Activated naive CD8-positive, alpha-beta T cell treated with anti-CD3 and anti-CD28 coated beads, Interleukin-2, amount 50 U/mL, for 24 hours (primary cell): ENCODE measurements around the gene TEX22.

Experiments
- ATAC-seq: fragments of 150-1000 bp; cut with Tn5 transposase; one replicate; pipeline ENCODE4 v1.10.0; 2021
- DNase-seq: peaks from one replicate; pipeline ENCODE4 v3.0.0; 2021
- H3K27ac Mint-ChIP-seq: one replicate; pipeline ENCODE4 v1.8.0; 2021; ENCODE audit warnings: mild to moderate bottlenecking, mixed read lengths
- H3K27me3 Mint-ChIP-seq: one replicate; pipeline ENCODE4 v1.8.0; 2021; ENCODE audit warnings: mixed read lengths
- H3K36me3 Mint-ChIP-seq: one replicate; pipeline ENCODE4 v1.8.0; 2021; ENCODE audit warnings: low read depth, mixed read lengths
- H3K4me1 Mint-ChIP-seq: one replicate; pipeline ENCODE4 v1.8.0; 2021; ENCODE audit warnings: mixed read lengths
- H3K4me3 Mint-ChIP-seq: one replicate; pipeline ENCODE4 v1.8.0; 2021; ENCODE audit warnings: mild to moderate bottlenecking, moderate library complexity, mixed read lengths
- H3K9me3 Mint-ChIP-seq: one replicate; pipeline ENCODE4 v1.8.0; 2021; ENCODE audit warnings: mixed read lengths

Gene TEX22

DNA sequence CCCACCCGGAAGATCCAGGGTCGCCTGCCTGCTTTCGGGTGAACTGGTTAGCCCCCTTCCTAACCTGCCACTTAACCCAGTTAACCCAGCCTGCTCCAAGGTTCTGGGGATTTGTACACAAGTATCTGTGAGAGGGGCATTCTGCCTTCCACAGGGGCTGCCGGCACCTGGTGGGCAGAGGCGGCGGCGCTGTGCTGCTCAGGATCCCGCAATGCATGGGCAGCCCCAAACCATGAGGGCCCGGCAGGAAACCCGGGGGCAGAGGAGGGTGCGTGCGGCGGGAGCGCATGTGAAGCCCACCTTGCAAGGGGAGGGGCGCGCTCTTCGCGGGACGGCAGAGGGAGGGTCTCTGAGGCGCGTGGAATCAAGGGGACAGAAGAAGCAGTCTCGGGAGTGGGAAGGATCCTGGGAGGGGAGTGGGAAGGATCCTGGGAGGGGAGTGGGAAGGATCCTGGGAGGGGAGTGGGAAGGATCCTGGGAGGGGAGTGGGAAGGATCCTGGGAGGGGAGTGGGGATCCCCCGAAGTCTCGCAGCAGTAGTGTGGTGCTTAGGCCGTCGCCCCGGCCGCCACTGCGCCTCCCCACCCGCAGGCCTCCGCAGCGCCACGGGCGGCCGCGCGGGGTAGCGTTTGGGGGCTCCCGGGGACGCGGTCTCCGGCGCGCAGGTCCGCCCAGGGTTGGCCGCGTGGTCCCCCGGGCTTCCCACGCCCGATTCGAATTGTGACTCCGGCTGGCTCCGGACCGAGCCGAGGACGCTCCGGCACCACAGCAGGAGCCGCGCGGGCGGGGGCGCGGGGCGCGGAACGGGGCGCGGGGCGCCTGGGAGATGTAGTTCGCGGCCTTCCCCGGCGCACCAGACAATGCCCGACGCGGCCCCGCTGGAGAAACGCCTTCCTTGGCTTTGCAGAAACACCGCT is 16.4 kb downstream of the TEX22 start:
- DNase-seq: peak; percentile 74
- H3K27ac Mint-ChIP-seq: no peak overlapping the region
- ATAC-seq: peak; percentile 77
- H3K9me3 Mint-ChIP-seq: no peaks in the 10 kb centered on the region
- H3K4me3 Mint-ChIP-seq: peak overlapping the region; percentile 69
- H3K27me3 Mint-ChIP-seq: peaks cover 18% of the 10 kb centered on the region
- H3K4me1 Mint-ChIP-seq: peaks cover 13% of the 10 kb centered on the region
- H3K36me3 Mint-ChIP-seq: no peaks in the 10 kb centered on the region

GRCh38 chr14:105415481-105416428 is 17.4 kb downstream of the TEX22 start:
- DNase-seq: no peak

GRCh38 chr14:105416671-105417070 is 18.3 kb downstream of the TEX22 start:
- DNase-seq: no peak
- ATAC-seq: no peak
- no peak overlapping the region for H3K27ac Mint-ChIP-seq
- no peak overlapping the region for H3K4me3 Mint-ChIP-seq
- H3K27me3 Mint-ChIP-seq: peaks cover 10% of the 10 kb centered on the region
- no peaks in the 10 kb centered on the region for H3K9me3 Mint-ChIP-seq
- H3K4me1 Mint-ChIP-seq: peaks cover 15% of the 10 kb centered on the region
- peaks cover 4% of the 10 kb centered on the region for H3K36me3 Mint-ChIP-seq

More at GRCh38 chr14:105415481-105416428, 17.4 kb downstream of the TEX22 start:
- Mint-ChIP-seq H3K4me3 (peak overlapping the region; percentile 69), H3K36me3 (no peaks in the 10 kb centered on the region), H3K9me3 (no peaks in the 10 kb centered on the region), H3K4me1 (peaks cover 13% of the 10 kb centered on the region), H3K27me3 (peaks cover 13% of the 10 kb centered on the region), H3K27ac (no peak overlapping the region)
- ATAC-seq: no peak

DNA sequence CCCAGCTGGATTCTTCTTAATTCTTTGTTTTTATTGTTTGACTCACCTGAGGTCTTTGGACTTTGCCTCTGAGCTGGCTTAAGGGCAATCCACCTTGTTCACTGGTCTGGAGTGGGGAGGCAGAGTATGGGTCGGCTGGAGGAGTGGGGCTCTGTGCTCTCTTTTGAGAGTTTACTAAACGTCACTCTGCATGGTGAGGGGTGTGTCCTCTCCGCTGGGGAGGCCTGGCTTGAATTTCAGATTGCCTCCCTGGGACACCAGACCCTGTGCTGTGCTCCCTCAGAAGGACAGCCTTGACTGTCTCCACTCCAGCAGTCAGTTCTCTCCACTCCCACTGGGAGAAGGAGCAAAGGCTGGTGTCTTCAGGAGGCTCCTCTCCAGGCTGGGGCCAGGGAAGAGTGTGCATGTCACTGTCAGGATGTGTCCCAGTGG is 19.4 kb downstream of the TEX22 start:
- peaks cover 12% of the 10 kb centered on the region for H3K36me3 Mint-ChIP-seq
- H3K9me3 Mint-ChIP-seq: no peaks in the 10 kb centered on the region
- no peak overlapping the region for H3K27ac Mint-ChIP-seq
- H3K4me1 Mint-ChIP-seq: peaks cover 24% of the 10 kb centered on the region
- no peak overlapping the region for H3K4me3 Mint-ChIP-seq
- no peak for ATAC-seq
- DNase-seq: no peak
- H3K27me3 Mint-ChIP-seq: peaks cover 8% of the 10 kb centered on the region

DNA sequence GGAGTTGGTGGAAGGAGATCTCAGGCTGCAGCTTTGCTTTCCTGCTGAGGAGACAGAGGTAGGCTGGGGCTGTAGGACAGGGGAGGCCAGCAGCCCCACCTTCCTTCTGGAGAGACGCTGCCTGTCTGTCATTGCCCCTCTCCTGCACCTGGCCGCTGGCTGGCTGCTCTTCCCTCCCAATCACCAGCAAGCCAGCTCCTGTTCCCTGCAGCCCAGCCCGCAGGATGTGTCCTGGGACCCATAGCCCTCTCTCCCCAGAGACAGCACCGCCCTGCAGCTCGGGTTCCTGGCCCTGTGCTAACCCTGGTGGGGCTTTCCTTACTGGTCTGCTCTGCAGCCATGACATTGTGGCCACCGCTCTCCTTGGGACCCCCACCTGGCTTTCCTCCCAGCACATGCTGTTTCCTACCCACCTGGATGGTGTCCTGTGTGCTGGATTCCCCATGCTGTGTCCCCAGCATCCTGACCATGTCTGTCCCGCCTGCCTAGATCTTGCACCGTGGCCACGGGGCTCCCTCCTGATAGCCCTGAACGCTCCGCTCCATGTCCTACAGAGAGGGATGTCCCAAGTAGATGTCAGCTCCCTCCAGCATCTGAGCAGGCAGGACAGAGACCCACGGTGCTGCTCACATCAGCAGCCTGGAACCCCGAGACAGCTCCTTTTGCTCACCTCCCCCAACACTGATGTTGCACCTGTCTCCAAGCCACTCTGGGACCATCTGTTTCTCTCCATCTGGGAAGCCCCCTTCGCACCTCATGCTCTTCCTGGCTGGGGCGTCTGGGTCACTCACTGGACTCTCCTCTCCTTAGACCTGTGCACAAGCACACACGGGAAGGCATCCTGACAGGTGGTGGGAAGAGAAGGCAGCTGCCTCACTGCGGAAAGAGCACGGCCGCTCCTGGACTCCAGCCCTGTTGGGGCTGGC is 20.2 kb downstream of the TEX22 start:
- DNase-seq (no peak), ATAC-seq (no peak)
- Mint-ChIP-seq H3K27ac (no peak overlapping the region), H3K27me3 (no peaks in the 10 kb centered on the region), H3K4me3 (peak overlapping the region; percentile 71), H3K36me3 (peaks cover 15% of the 10 kb centered on the region), H3K9me3 (no peaks in the 10 kb centered on the region), H3K4me1 (peaks cover 26% of the 10 kb centered on the region)

- peak; percentile 53 for ATAC-seq
- peak within 1 kb of the TSS; percentile 87 for H3K27ac Mint-ChIP-seq
- H3K27me3 Mint-ChIP-seq: no peaks in the 10 kb centered on the region
- peak; percentile 61 for DNase-seq
- H3K4me3 Mint-ChIP-seq: peak within 1 kb of the TSS; percentile 88
- no peaks in the 10 kb centered on the region for H3K9me3 Mint-ChIP-seq
- peaks cover 16% of the 10 kb centered on the region for H3K36me3 Mint-ChIP-seq
- peaks cover 28% of the 10 kb centered on the region for H3K4me1 Mint-ChIP-seq
Observed at GRCh38 chr14:105419195-105420091, 21.1 kb downstream of the TEX22 start, which contains the start of gene MTA1. Gene MTA1, plus strand, starts transcription at chr14:105419827. Its CDS starts 209 bp downstream, at chr14:105420036.

- H3K9me3 Mint-ChIP-seq: no peaks in the 10 kb centered on the region
- DNase-seq (no peak), ATAC-seq (no peak)
- H3K36me3 Mint-ChIP-seq: peaks cover 16% of the 10 kb centered on the region
- peak overlapping the region; percentile 87 for H3K27ac Mint-ChIP-seq
- peak overlapping the region; percentile 88 for H3K4me3 Mint-ChIP-seq
- H3K27me3 Mint-ChIP-seq: no peaks in the 10 kb centered on the region
- H3K4me1 Mint-ChIP-seq: peaks cover 26% of the 10 kb centered on the region
Observed at GRCh38 chr14:105420101-105420973, 22.0 kb downstream of the TEX22 start.

DNA sequence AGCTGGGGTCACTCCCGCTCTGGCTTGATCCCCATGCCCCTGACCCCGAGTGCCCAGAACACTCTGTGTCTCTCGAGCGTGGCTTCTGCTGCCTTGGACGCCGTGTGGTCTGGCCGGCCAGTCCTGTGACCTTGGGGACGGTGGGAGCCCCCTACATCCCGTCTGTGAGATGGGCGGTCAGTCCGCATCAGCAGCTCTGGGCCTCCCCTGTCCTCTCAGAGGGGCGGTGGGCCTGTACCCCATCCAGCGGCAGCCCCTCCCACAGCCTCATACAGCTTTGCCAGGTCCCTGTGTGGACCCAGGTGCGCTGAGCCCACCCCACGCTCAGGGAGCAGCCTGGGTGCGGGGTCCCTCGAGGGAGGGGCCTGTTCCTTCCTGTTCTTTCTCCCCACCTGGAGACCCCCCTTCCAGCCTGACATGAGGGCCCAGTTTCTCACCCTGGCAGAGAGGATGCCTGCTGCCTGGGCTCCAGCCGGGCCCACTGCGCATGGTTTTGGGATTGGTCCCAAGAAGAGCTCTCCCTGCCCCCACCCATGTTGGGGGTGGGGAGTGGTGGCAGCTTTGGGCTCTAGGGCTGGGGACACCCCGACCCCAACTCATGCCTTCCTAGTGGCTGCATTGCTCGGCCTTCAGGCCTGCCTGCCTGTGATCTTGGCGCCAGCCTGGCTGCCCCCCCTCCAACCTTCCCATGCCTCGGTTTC is 22.8 kb downstream of the TEX22 start:
- no peaks in the 10 kb centered on the region for H3K27me3 Mint-ChIP-seq
- H3K4me1 Mint-ChIP-seq: peaks cover 21% of the 10 kb centered on the region
- H3K4me3 Mint-ChIP-seq: peak overlapping the region; percentile 88
- peaks cover 20% of the 10 kb centered on the region for H3K36me3 Mint-ChIP-seq
- ATAC-seq (no peak), DNase-seq (no peak)
- peak overlapping the region; percentile 87 for H3K27ac Mint-ChIP-seq
- no peaks in the 10 kb centered on the region for H3K9me3 Mint-ChIP-seq

DNA sequence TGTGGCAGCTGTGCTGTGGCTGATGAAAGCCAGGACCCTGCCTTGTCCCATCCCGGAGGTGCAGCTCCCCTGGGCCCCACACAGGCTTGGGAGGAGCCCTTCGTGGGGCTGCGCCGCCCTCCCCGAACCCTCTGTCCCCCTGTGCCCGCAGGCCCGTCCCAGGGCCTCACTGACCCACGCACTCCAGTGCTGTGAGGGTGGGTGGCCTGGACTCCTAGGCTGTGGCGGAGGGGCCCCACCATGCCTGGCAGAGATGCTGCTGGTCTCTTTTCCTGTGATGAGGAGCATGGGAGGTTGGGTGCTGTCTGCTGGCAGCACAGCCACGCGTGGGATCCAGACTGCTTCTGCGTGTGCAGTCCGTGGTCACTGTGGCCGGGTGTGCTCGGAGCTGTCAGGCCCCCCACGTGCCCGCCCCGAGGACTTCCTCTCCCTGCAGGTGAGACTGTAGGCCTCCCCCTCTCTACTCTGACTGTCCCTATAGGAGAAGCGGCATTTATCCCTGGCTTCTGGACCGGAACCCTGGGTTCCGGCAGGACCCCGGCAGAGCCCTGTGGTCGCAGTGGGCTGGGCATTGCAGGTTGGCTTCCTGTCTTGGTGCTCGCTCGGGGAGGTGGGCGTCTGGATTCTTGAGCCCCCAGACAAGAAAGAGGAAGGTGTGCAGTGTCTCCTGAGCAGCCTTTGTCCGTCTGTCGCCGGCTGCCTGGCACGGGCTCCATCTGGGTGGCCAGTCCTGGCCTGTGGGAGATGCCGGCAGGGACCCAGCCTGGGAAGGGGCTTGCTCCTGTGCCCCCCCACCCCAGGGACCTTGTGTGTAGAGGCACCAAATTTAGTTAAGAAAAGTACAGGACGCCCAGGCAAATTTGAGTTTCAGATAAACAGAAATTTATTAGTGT is 23.6 kb downstream of the TEX22 start:
- Mint-ChIP-seq H3K27ac (peak overlapping the region; percentile 87), H3K4me1 (peaks cover 26% of the 10 kb centered on the region), H3K36me3 (peaks cover 26% of the 10 kb centered on the region), H3K27me3 (no peaks in the 10 kb centered on the region), H3K4me3 (peak overlapping the region; percentile 88), H3K9me3 (peaks cover under 1% of the 10 kb centered on the region)
- ATAC-seq: no peak
- DNase-seq: no peak

GRCh38 chr14:105422695-105423487 is 24.6 kb downstream of the TEX22 start:
- no peak for DNase-seq
- Mint-ChIP-seq H3K4me1 (peaks cover 29% of the 10 kb centered on the region), H3K9me3 (peaks cover 4% of the 10 kb centered on the region), H3K27me3 (no peaks in the 10 kb centered on the region), H3K27ac (peak overlapping the region; percentile 87), H3K36me3 (peaks cover 32% of the 10 kb centered on the region), H3K4me3 (peak overlapping the region; percentile 88)
- no peak for ATAC-seq
